HG03095 (cell line): ENCODE data around the gene DNAH3.

Experiments
- ATAC-seq: cut with Tn5 transposase; IDR thresholded peaks from one replicate; pipeline ENCODE4 v1.9.1; 2021; ENCODE audit warnings: moderate library complexity; ENCODE audit not compliant: unreplicated experiment

DNAH3 gene

GRCh38 chr16:20887207-20887606, 263.4 kb downstream of the DNAH3 start:
- ATAC-seq = no peak

DNA sequence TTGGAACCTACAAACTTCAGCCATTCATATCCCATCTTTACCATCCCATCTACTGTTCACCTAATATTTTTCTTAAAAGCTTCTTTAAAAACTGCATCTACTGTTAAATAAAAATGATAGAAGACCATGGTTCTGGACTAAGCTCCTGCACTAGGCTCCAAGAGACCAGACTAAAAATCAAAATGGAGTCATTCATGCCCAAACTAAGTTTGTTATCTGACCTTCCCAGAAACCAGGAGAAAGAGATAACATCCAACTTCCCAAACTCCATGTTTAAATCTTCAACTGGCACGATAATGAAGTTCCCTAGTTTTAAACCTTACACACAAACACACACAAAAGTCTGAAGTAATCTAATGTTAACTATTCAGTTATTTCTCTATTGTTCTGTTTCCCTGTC, 264.3 kb downstream of the DNAH3 start:
- ATAC-seq = no peak

DNA sequence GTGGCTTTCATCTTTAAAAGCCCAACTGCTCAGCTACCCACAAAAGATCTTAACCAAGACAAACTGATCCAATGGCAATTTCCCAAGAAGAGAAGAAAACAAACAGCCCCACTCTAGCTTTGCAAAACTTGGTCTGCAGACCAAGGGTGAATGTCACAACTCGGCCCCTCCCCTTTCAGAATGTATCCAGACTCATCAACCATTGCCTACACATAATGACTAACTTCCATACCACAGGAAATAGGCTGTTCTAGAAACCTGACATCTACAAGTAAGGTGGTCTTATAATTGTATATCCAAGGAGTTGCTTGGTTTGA, 266.4 kb downstream of the DNAH3 start:
- ATAC-seq = no peak

DNA sequence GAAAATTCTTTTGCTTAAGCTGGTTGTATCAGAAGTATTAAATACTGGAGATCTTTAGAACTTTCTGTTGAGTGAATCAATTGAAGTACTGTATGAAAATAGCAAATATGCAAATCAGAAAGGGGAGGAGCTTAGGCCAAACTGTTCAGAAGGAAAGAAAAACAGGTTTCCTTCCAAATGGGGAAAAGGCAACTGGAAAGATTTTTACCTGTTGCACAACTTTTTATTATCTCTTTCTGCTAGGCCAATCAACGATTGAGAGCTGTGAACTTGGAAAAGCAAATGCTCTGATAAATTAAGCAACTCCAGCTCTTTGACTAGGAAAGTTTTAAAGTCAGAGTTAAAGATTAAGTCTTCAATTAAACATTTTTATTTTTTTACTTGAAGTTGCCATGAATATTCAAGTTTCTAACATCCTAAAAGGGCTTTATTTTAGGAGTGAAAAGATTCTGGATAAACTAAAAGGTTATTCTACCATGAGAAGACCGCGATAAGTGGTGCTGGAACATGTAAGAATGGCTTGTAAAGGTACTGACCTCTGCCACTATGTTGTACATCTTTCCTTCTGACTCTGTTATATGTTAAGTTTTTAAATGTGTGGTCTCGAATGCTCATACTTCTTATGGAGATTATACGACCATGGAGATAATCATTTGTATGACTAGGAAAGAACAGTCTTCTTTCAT, 266.9 kb downstream of the DNAH3 start:
- ATAC-seq = no peak
